NCI-H146 treated with DMSO at 0.1 percent for 48 hours (cell line): ENCODE data around the gene C1orf53.

Experiments used
- DNase-seq: peaks from one replicate; lab custom pipeline; 2025; ENCODE audit not compliant: unreplicated experiment; lab: John Stamatoyannopoulos, UW

Gene C1orf53

GRCh38 chr1:197954718-197955418 is 52.4 kb downstream of the C1orf53 start:
- DNase-seq, result no peak

- no peak for DNase-seq
These were observed 53.3 kb downstream of the C1orf53 start for GRCh38 chr1:197955486-197956394.
